Trophoblast cell (in vitro differentiated cells and primary cell): ENCODE data around the gene ZNF846.
"Not testable (repeated sequence)": the region's sequence is repeated elsewhere in the genome, so short reads cannot be mapped to it uniquely, and the experiment has no call there.

Source experiments
- DNase-seq, 2 donors: peaks; one replicate each; pipeline ENCODE4 v3.0.0-alpha.2; 2016
- H2AFZ ChIP-seq: 2 replicates; pipeline ENCODE4 v1.6.1; 2013; ENCODE audit warnings: low read length, moderate library complexity, mild to moderate bottlenecking; ENCODE audit not compliant: insufficient read depth, poor library complexity
- H2AK5ac ChIP-seq: 2 replicates; pipeline ENCODE4 v1.6.1; 2013; ENCODE audit warnings: mild to moderate bottlenecking, low read length
- H2BK120ac ChIP-seq: 2 replicates; pipeline ENCODE4 v1.6.1; 2013; ENCODE audit warnings: low read length, mild to moderate bottlenecking, moderate library complexity; ENCODE audit not compliant: insufficient read depth, poor library complexity
- H2BK12ac ChIP-seq: 2 replicates; pipeline ENCODE4 v1.6.1; 2013; ENCODE audit warnings: mild to moderate bottlenecking, low read length, moderate library complexity
- H2BK5ac ChIP-seq: 2 replicates; pipeline ENCODE4 v1.6.1; 2013; ENCODE audit warnings: low read length, low read depth, moderate library complexity, mild to moderate bottlenecking; ENCODE audit not compliant: poor library complexity
- H3K14ac ChIP-seq: 2 replicates; pipeline ENCODE4 v1.6.1; 2013; ENCODE audit warnings: mild to moderate bottlenecking, low read length
- H3K18ac ChIP-seq: 2 replicates; pipeline ENCODE4 v1.6.1; 2013; ENCODE audit warnings: mild to moderate bottlenecking, low read length
- H3K23ac ChIP-seq: 2 replicates; pipeline ENCODE4 v1.6.1; 2013; ENCODE audit warnings: low read length
- H3K27ac ChIP-seq: 2 replicates; pipeline ENCODE4 v1.5.1; 2013; ENCODE audit warnings: low read depth, mild to moderate bottlenecking, inconsistent platforms, low read length, moderate library complexity
- H3K27me3 ChIP-seq: 2 replicates; pipeline ENCODE4 v1.6.1; 2013; ENCODE audit warnings: inconsistent platforms, mild to moderate bottlenecking, low read length, moderate library complexity; ENCODE audit not compliant: insufficient read depth
- H3K36me3 ChIP-seq, 2 experiments: 1 replicate in 1 of 2; 2 replicates in 1 of 2; pipeline ENCODE4 v1.6.1; 2013; ENCODE audit warnings: low read length in 2 of 2, mild to moderate bottlenecking in 2 of 2, moderate library complexity in 1 of 2; ENCODE audit not compliant: insufficient read depth in 2 of 2, control insufficient read depth in 1 of 2
- H3K4ac ChIP-seq: 2 replicates; pipeline ENCODE4 v1.6.1; 2013; ENCODE audit warnings: low read depth, mild to moderate bottlenecking, low read length, moderate library complexity
- H3K4me1 ChIP-seq, 2 experiments: 1 replicate in 1 of 2; 2 replicates in 1 of 2; pipeline ENCODE4 v1.6.1; 2013; ENCODE audit warnings: low read length in 2 of 2, mild to moderate bottlenecking in 2 of 2, moderate library complexity in 1 of 2; ENCODE audit not compliant: insufficient read depth in 2 of 2, control insufficient read depth in 1 of 2
- H3K4me2 ChIP-seq: 2 replicates; pipeline ENCODE4 v1.6.1; 2013; ENCODE audit warnings: inconsistent platforms, mild to moderate bottlenecking, low read length, moderate library complexity
- H3K4me3 ChIP-seq: 2 replicates; pipeline ENCODE4 v1.5.1; 2013; ENCODE audit warnings: mild to moderate bottlenecking, low read depth, low read length, inconsistent platforms
- H3K79me1 ChIP-seq: one replicate; pipeline ENCODE4 v1.6.1; 2013; ENCODE audit warnings: low read length
- H3K79me2 ChIP-seq: 2 replicates; pipeline ENCODE4 v1.6.1; 2013; ENCODE audit warnings: low read length, mild to moderate bottlenecking; ENCODE audit not compliant: control insufficient read depth, insufficient read depth, poor library complexity
- H3K9ac ChIP-seq: 2 replicates; pipeline ENCODE4 v1.6.1; 2013; ENCODE audit warnings: mild to moderate bottlenecking, low read length
- H3K9me3 ChIP-seq: 2 replicates; pipeline ENCODE4 v1.6.1; 2013; ENCODE audit warnings: low read depth, mild to moderate bottlenecking, control low read depth, inconsistent platforms, low read length; ENCODE audit not compliant: insufficient read depth
- H4K12ac ChIP-seq: 2 replicates; pipeline ENCODE4 v1.6.1; 2013; ENCODE audit warnings: low read depth, mild to moderate bottlenecking, low read length, moderate library complexity
- H4K8ac ChIP-seq: 2 replicates; pipeline ENCODE4 v1.6.1; 2013; ENCODE audit warnings: low read depth, mild to moderate bottlenecking, low read length, moderate library complexity
- H4K91ac ChIP-seq: one replicate; pipeline ENCODE4 v1.6.1; 2013; ENCODE audit warnings: low read depth, mild to moderate bottlenecking, low read length, moderate library complexity
- WGBS: extraction: QIAGEN DNeasy Blood & Tissue Kit; methylation state at CpG from one replicate; pipeline ENCODE4 v1.1.7; 2013; ENCODE audit warnings: missing lambda C conversion rate; ENCODE audit not compliant: insufficient read length, insufficient coverage; ENCODE audit errors: extremely low coverage; 5-methylcytosine and 5-hydroxymethylcytosine counted together

Gene ZNF846

GRCh38 chr19:9741476-9742171 lies 26.9 kb downstream of the ZNF846 start:
- Histone ChIP-seq H2BK120ac (no peak overlapping the region), H3K27me3 (no peaks in the 10 kb centered on the region), H3K18ac (no peak overlapping the region), H2AFZ (no peak overlapping the region), H3K14ac (no peak overlapping the region), H3K36me3 (no peaks in the 10 kb centered on the region), H3K4ac (no peak overlapping the region), H3K4me2 (no peak overlapping the region), H4K8ac (no peak overlapping the region), H3K23ac (no peak overlapping the region), H4K91ac (no peak overlapping the region), H3K79me1 (no peaks in the 10 kb centered on the region), H2BK12ac (no peak overlapping the region), H3K79me2 (no peaks in the 10 kb centered on the region), H2AK5ac (no peak overlapping the region), H3K4me1 (no peaks in the 10 kb centered on the region), H4K12ac (no peak overlapping the region), H3K4me3 (no peak overlapping the region), H3K27ac (no peak overlapping the region), H3K9ac (no peak overlapping the region), H3K9me3 (peaks cover 8% of the 10 kb centered on the region), H2BK5ac (no peak overlapping the region)
- peak in 1 of 2 donors; percentile 69 for DNase-seq
- WGBS: no CpG with 5 or more reads among the region's 5 CpGs

DNA sequence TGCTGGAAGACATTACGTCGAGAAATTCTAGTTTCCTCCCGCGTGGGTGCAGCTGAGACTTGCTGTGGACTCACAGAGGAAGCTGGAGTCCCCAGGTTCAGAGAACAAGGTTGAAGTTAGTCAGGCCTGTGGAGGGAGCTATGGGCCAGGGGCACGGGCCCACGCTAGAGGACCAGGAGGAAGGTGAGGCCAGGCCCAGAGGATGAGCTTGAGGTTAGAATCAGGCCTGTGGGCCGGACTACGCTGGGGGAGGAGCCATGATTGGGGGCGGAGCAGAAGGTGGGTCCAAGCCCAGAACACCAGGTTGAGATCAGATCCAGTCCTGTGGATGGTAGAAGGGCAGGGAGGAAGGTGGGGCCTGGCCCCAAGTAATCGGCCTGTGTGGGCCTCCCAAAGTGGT lies 32.6 kb downstream of the ZNF846 start:
- H2BK12ac ChIP-seq: no peak overlapping the region
- H3K36me3 ChIP-seq: no peaks in the 10 kb centered on the region
- no peaks in the 10 kb centered on the region for H3K79me2 ChIP-seq
- no peaks in the 10 kb centered on the region for H3K27me3 ChIP-seq
- no peak for DNase-seq
- H3K14ac ChIP-seq: no peak overlapping the region
- H3K4me2 ChIP-seq: no peak overlapping the region
- no peaks in the 10 kb centered on the region for H3K4me1 ChIP-seq
- no peak overlapping the region for H2BK120ac ChIP-seq
- no peak overlapping the region for H3K4ac ChIP-seq
- H2BK5ac ChIP-seq: no peak overlapping the region
- no peak overlapping the region for H2AK5ac ChIP-seq
- H3K18ac ChIP-seq: no peak overlapping the region
- no peak overlapping the region for H3K23ac ChIP-seq
- no peak overlapping the region for H3K27ac ChIP-seq
- no peak overlapping the region for H3K9ac ChIP-seq
- no peak overlapping the region for H4K12ac ChIP-seq
- H3K79me1 ChIP-seq: no peaks in the 10 kb centered on the region
- H4K91ac ChIP-seq: no peak overlapping the region
- no peak overlapping the region for H3K4me3 ChIP-seq
- peaks cover 8% of the 10 kb centered on the region for H3K9me3 ChIP-seq
- no CpG with 5 or more reads among the region's 10 CpGs for WGBS
- H4K8ac ChIP-seq: no peak overlapping the region
- H2AFZ ChIP-seq: no peak overlapping the region

GRCh38 chr19:9730056-9730455 lies 38.5 kb downstream of the ZNF846 start:
- H2AK5ac ChIP-seq, H3K4me3 ChIP-seq, H3K27me3 ChIP-seq, H3K79me2 ChIP-seq, H3K18ac ChIP-seq, H3K36me3 ChIP-seq, H3K27ac ChIP-seq, H4K8ac ChIP-seq, H3K9me3 ChIP-seq, H4K91ac ChIP-seq, DNase-seq, H2BK120ac ChIP-seq, H3K23ac ChIP-seq, H2BK5ac ChIP-seq, H2AFZ ChIP-seq, H3K4me2 ChIP-seq, H3K9ac ChIP-seq, H3K14ac ChIP-seq, H4K12ac ChIP-seq, H3K79me1 ChIP-seq, H3K4me1 ChIP-seq, H2BK12ac ChIP-seq, H3K4ac ChIP-seq: not testable (repeated sequence)
- WGBS: no CpG with 5 or more reads among the region's 10 CpGs

DNA sequence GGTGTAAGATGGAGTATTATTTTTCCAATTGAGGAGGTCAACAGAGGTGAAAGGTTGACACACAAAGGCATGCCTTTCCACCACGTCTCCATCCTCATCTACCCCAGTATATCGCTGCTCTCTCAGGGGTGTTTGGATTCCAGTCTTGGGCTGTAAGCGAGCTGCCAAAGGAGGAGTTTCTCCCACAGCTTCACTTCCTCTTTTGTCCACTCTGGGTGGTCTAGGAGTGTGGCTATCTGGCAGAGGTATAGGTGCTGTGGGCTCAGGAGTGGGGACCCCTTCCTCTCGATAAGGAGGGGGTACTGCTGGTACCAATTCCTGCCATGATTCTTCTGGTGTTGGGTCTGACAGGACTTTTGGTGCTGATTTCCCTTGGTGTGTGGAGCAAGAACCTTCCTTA lies 39.4 kb downstream of the ZNF846 start:
- Histone ChIP-seq H3K79me2 (no peaks in the 10 kb centered on the region), H4K91ac (no peak overlapping the region), H2AFZ (no peak overlapping the region), H2BK5ac (no peak overlapping the region), H3K9ac (no peak overlapping the region), H3K4ac (no peak overlapping the region), H3K23ac (no peak overlapping the region), H3K36me3 (no peaks in the 10 kb centered on the region), H4K12ac (no peak overlapping the region), H3K18ac (no peak overlapping the region), H3K27ac (no peak overlapping the region), H2AK5ac (no peak overlapping the region), H3K79me1 (no peaks in the 10 kb centered on the region), H3K4me1 (no peaks in the 10 kb centered on the region), H4K8ac (no peak overlapping the region), H3K4me2 (no peak overlapping the region), H2BK12ac (no peak overlapping the region), H3K9me3 (peaks cover 8% of the 10 kb centered on the region), H3K27me3 (no peaks in the 10 kb centered on the region), H2BK120ac (no peak overlapping the region), H3K14ac (no peak overlapping the region), H3K4me3 (no peak overlapping the region)
- no peak for DNase-seq
- WGBS: no CpG with 5 or more reads among the region's 4 CpGs
